HepG2 (cell line): ENCODE data around the gene RNPS1. TPM values are rescaled to one million over a fixed set of nuclear protein-coding genes. Genes with fewer than 3 reads are reported as not detected.

Source experiments
- AGO2 ChIP-seq: fragments of 200-400 bp; formaldehyde crosslinking; optimal IDR thresholded peaks from 2 replicates; pipeline ENCODE3; 2017; ENCODE audit warnings: mild to moderate bottlenecking, low read depth, low read length, moderate library complexity
- ZBTB33 ChIP-seq: sonication (generic); formaldehyde crosslinking; IDR thresholded peaks from 2 replicates; pipeline ENCODE4 v1.4.0; 2020; ENCODE audit warnings: missing genetic modification reagents
- ZNF33B ChIP-seq: sonication (generic); formaldehyde crosslinking; IDR thresholded peaks from 2 replicates; pipeline ENCODE4 v1.5.1; 2020; ENCODE audit warnings: mild to moderate bottlenecking, missing genetic modification reagents
- polyA plus RNA-seq, 8 experiments: library from polyadenylated mRNA; depleted of rRNA in 3 of 8; stranded (reverse) in 7 of 8; unstranded in 1 of 8; fragments of >200 nt; fragmentation: Illumina TruSeq in 4 of 8; extraction: Trizol in 4 of 8; gene quantifications; 2 replicates each; pipeline versions ENCODE4 v1.2.1 to v1.2.3, GENCODE V29; 2011 to 2016; ENCODE audit warnings: low read depth in 4 of 8, missing spikeins in 1 of 8, mixed read lengths in 1 of 8; ENCODE audit not compliant: insufficient read depth in 1 of 8
- total RNA-seq, 5 experiments: library from RNA; depleted of rRNA; stranded (reverse); fragments of >200 nt; fragmentation: Illumina TruSeq; extraction: Trizol; gene quantifications; 2 replicates each; pipeline ENCODE4 v1.2.3, GENCODE V29; 2016; ENCODE audit warnings: low read depth in 1 of 5
- TF ChIP-seq, protein P1 (sequence below): sonication (generic); formaldehyde crosslinking; IDR thresholded peaks from 2 replicates; pipeline ENCODE4 v1.9.0; 2021; ENCODE audit warnings: mild to moderate bottlenecking, missing genetic modification reagents

Gene RNPS1
- total and polyA plus RNA-seq, 2 of the 13 experiments (the other 11 are each of a cell fraction or from before 2014, with no cell fraction given) = 126 to 133 TPM

GRCh38 chr16:2233872-2234812 lies 33.8 kb downstream of the RNPS1 start (continued):
- TF ChIP-seq ZBTB33 (CRISPR knock-in tag) (0 out of 2 replicates have a peak, but pooled peaks have one; percentile 23), ZNF33B (CRISPR knock-in tag) (no peak), AGO2 (peak; percentile 53)
- TF ChIP-seq, protein P1, sequence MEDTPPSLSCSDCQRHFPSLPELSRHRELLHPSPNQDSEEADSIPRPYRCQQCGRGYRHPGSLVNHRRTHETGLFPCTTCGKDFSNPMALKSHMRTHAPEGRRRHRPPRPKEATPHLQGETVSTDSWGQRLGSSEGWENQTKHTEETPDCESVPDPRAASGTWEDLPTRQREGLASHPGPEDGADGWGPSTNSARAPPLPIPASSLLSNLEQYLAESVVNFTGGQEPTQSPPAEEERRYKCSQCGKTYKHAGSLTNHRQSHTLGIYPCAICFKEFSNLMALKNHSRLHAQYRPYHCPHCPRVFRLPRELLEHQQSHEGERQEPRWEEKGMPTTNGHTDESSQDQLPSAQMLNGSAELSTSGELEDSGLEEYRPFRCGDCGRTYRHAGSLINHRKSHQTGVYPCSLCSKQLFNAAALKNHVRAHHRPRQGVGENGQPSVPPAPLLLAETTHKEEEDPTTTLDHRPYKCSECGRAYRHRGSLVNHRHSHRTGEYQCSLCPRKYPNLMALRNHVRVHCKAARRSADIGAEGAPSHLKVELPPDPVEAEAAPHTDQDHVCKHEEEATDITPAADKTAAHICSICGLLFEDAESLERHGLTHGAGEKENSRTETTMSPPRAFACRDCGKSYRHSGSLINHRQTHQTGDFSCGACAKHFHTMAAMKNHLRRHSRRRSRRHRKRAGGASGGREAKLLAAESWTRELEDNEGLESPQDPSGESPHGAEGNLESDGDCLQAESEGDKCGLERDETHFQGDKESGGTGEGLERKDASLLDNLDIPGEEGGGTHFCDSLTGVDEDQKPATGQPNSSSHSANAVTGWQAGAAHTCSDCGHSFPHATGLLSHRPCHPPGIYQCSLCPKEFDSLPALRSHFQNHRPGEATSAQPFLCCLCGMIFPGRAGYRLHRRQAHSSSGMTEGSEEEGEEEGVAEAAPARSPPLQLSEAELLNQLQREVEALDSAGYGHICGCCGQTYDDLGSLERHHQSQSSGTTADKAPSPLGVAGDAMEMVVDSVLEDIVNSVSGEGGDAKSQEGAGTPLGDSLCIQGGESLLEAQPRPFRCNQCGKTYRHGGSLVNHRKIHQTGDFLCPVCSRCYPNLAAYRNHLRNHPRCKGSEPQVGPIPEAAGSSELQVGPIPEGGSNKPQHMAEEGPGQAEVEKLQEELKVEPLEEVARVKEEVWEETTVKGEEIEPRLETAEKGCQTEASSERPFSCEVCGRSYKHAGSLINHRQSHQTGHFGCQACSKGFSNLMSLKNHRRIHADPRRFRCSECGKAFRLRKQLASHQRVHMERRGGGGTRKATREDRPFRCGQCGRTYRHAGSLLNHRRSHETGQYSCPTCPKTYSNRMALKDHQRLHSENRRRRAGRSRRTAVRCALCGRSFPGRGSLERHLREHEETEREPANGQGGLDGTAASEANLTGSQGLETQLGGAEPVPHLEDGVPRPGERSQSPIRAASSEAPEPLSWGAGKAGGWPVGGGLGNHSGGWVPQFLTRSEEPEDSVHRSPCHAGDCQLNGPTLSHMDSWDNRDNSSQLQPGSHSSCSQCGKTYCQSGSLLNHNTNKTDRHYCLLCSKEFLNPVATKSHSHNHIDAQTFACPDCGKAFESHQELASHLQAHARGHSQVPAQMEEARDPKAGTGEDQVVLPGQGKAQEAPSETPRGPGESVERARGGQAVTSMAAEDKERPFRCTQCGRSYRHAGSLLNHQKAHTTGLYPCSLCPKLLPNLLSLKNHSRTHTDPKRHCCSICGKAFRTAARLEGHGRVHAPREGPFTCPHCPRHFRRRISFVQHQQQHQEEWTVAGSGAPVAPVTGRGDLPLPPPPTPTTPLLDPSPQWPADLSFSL = no peak
